ENCODE measurements around the gene MVB12B. TPM values are rescaled to one million over a fixed set of nuclear protein-coding genes. Genes with fewer than 3 reads are reported as not detected.
A peak's percentile ranks its signal among the peaks of the same experiment; 100 is the strongest.

MVB12B gene
- total and polyA plus RNA-seq, 2 of the 8 experiments (the other 6 are each of a cell fraction or from before 2014, with no cell fraction given), result 2.6 to 5.0 TPM

GRCh38 chr9:126515001-126515872, 188.6 kb downstream of the MVB12B start:
- Histone ChIP-seq H3K9me3 (ENCODE audit: insufficient read depth in 2 of 2, low read depth in 1 of 2, low read length in 1 of 2) (no peaks in the 10 kb centered on the region), H3K4me2 (ENCODE audit: insufficient read depth in 1 of 2, low read depth in 2 of 2, low read length in 2 of 2) (no peak overlapping the region), H3K18ac (ENCODE audit: extremely low read depth, low read length) (no peak overlapping the region; the same call in 1 of the 2 replicates), H4K20me1 (replicated peaks in 1 of 2; ENCODE audit: control insufficient read depth in 1 of 2, insufficient read depth in 2 of 2, low read length in 2 of 2) (no peaks in the 10 kb centered on the region), H3K79me2 (ENCODE audit: control insufficient read depth in 1 of 2, insufficient read depth in 2 of 2, low read length in 2 of 2) (no peaks in the 10 kb centered on the region), H3K23ac (ENCODE audit: insufficient read length) (no peak overlapping the region), H3K4me1 (replicated peaks in 1 of 4; ENCODE audit: control insufficient read depth in 3 of 4, insufficient read depth in 4 of 4, low read length in 3 of 4) (peaks cover 0 to 12% (median 11%) of the 10 kb centered on the region in 4 experiments; a peak in 6 of 7 replicates), H3K56ac (replicated peaks; ENCODE audit: insufficient read length, low read depth, low read length) (no peak overlapping the region), H3K27me3 (replicated peaks in 1 of 4; ENCODE audit: control insufficient read depth in 3 of 4, extremely low read depth in 1 of 4, insufficient read depth in 3 of 4, low read length in 3 of 4) (peaks cover 0 to 12% (median 7%) of the 10 kb centered on the region in 4 experiments; a peak in 4 of 7 replicates), H3K27ac (ENCODE audit: low read depth, low read length) (no peak overlapping the region), H3K23me2 (ENCODE audit: low read depth, low read length) (peaks cover 5% of the 10 kb centered on the region; the same call in 1 of the 2 replicates), H3K14ac (ENCODE audit: insufficient read length) (no peak overlapping the region), H2BK5ac (ENCODE audit: low read depth, low read length) (no peak overlapping the region), H2AFZ (ENCODE audit: low read length) (no peak overlapping the region), H4K5ac (ENCODE audit: insufficient read length, low read depth, low read length) (no peak overlapping the region), H3K4ac (replicated peaks; ENCODE audit: insufficient read length, low read depth, low read length) (no peak overlapping the region), H4K91ac (replicated peaks; ENCODE audit: insufficient read length, low read length) (no peak overlapping the region), H2BK120ac (replicated peaks; ENCODE audit: low read depth, low read length) (no peak overlapping the region), H2BK15ac (ENCODE audit: low read length) (no peak overlapping the region; the same call in 1 of the 2 replicates), H2BK20ac (ENCODE audit: low read length) (no peak overlapping the region), H2BK12ac (ENCODE audit: low read depth, low read length) (peak overlapping the region; percentile 60; the same call in 1 of the 2 replicates), H2AK5ac (ENCODE audit: low read depth, low read length) (no peak overlapping the region), H3K9ac (replicated peaks in 1 of 4; ENCODE audit: extremely low read depth in 1 of 4, low read depth in 3 of 4, low read length in 3 of 4) (no peak overlapping the region), H3K36me3 (ENCODE audit: control insufficient read depth in 2 of 4, insufficient read depth in 4 of 4, low read length in 3 of 4) (no peaks in the 10 kb centered on the region), H4K8ac (ENCODE audit: extremely low read depth, insufficient read depth, low read length) (no peak overlapping the region), H3K79me1 (ENCODE audit: low read depth, low read length) (no peaks in the 10 kb centered on the region), H3K4me3 (ENCODE audit: extremely low read depth in 1 of 4, insufficient read depth in 2 of 4, low read depth in 3 of 4, low read length in 4 of 4) (no peak overlapping the region)
- 84% methylated on average over 27 of the region's 27 CpGs; no CpG with 5 or more reads in 1 of the 2 experiments for WGBS, 2 experiments (ENCODE audit: extremely low coverage in 1 of 2, insufficient coverage in 1 of 2, insufficient read length in 1 of 2, insufficient replicate concordance in 2 of 2, low coverage in 1 of 2, low lambda C conversion rate in 2 of 2, missing lambda C conversion rate in 1 of 2)
- peak in 1 of 2 experiments; percentile 46 for DNase-seq (ENCODE audit: low read depth in 1 of 2, low spot score in 2 of 2)
- CTCF ChIA-PET (ENCODE audit: partially characterized antibody), result interaction anchor here (1.0 to 24.3 kb wide), 12 partner anchors 7 to 267 kb away, joined by 3 to 343 read pairs (median 8); no protein-coding TSS in a partner anchor
- no peak for FAIRE-seq
- POLR2A ChIA-PET (ENCODE audit: partially characterized antibody), result interaction anchor here (1.1 to 1.9 kb wide), 5 partner anchors 10 to 48 kb away, joined by 3 to 6 read pairs (median 3); no protein-coding TSS in a partner anchor
- TF ChIP-seq SUZ12 (IDR thresholded peaks at IDR 0.05; ENCODE audit: low read length), result no peak
- TF ChIP-seq HDAC6 (IDR thresholded peaks at IDR 0.05; ENCODE audit: low read depth, low read length), result no peak
- TF ChIP-seq SRF (IDR thresholded peaks at IDR 0.05; ENCODE audit: low read depth, low read length), result no peak
- TF ChIP-seq ATF2 (IDR thresholded peaks at IDR 0.05; ENCODE audit: low read length), result no peak
